GM21717 (cell line): ENCODE data around the gene PIK3R3.

Source experiments
- ATAC-seq: cut with Tn5 transposase; IDR thresholded peaks from one replicate; pipeline ENCODE4 v1.9.1; 2021; ENCODE audit warnings: mild to moderate bottlenecking, moderate library complexity; ENCODE audit not compliant: unreplicated experiment

Gene PIK3R3

DNA sequence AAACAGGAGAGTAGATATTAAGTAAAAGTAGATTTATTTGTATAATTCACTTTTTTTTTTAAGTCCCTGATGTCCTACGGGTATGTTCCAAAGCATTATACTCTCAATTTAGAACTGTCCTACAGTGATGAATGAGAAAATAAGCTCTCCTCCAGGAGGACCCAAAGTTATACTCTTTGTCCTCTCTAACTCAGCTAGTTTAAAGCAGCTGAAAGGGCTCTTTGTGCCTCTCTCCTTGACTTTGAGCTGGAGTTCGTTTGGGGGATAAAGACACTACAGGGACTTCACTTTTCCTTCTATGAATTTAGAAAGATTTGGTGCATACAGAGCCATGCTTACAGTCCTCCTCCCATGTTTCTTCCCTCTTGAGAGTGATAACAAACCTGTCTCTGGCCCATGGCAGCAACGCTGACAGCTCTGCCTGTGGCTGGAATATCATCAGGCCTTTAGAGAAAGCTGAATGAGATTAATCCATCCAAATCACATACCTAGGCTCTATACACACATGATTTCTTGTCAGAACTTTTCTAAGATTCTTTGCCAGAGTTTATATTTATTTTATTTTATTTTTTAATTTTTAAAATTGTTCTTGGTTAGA, 134.3 kb downstream of the PIK3R3 start:
- ATAC-seq = no peak

DNA sequence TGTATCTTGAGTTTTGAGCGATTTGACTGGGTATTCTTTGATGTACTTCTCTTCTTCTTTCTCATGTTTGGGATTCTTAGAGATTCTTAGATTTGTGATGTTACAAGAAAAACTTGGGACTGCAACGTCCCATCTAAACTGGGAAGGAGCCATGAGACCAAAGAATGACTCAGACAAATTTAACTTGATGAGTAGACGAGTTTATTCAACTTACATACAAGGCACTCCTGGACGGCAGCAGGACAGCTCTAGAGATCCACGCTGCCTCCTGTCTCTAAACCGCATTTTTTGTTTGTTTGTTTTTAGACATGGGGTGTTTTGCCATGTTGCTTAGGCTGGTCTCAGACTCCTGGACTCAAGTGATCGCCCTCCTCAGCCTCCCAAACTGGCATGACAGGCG, 137.1 kb downstream of the PIK3R3 start:
- no peak for ATAC-seq

DNA sequence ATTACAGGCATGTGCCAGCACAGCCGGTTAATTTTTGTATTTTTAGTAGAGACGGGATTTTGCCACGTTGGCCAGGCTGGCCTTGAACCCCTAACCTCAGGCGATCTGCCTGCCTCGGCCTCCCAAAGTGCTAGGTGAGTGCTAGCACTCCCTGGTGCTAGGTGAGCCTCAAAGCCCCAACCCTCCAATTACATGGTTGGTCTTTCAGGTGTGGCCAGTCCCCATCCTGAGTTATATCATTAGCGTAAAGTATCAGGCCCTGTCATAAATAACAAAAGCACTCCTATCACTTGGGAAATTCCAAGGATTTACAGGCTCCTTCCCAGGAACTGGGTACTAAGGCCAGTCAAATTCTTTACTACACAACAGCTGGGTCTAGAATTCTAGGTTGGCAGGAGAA, 138.0 kb downstream of the PIK3R3 start:
- no peak for ATAC-seq
